Measurements from ENCODE around the gene KCNK1. TPM values are rescaled to one million over a fixed set of nuclear protein-coding genes. Genes with fewer than 3 reads are reported as not detected.

Gene KCNK1
- total and polyA plus RNA-seq, 2 of the 8 experiments (the other 6 are each of a cell fraction or from before 2014, with no cell fraction given), result 11.9 to 16.5 TPM

DNA sequence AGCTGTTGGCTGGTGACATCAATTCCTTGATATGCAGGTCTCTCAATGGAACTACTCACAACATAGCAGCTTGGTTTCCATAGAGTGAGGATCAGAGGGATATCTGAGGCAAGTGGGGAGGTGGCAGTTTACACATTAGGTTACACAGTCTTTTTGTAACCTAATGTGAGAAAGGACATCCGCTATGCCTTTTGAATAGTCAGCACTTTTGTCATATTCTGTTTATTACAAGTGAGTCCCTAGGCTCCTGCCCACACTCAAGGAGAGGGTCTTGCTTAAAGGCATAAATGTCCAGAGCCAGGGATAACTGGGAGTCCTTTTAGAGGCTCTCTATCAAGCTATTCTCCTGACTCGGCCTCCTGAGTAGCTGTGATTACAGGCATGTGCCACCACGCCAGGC, 104.2 kb downstream of the KCNK1 start:
- H2AFZ ChIP-seq (ENCODE audit: low read length), result no peak overlapping the region
- no peak overlapping the region for H3K56ac ChIP-seq (replicated peaks; ENCODE audit: insufficient read length, low read depth, low read length)
- no peak overlapping the region for H3K4me2 ChIP-seq (ENCODE audit: insufficient read depth in 1 of 2, low read depth in 2 of 2, low read length in 2 of 2)
- no peak overlapping the region for H3K4ac ChIP-seq (replicated peaks; ENCODE audit: insufficient read length, low read depth, low read length)
- no peaks in the 10 kb centered on the region for H3K79me2 ChIP-seq (ENCODE audit: control insufficient read depth in 1 of 2, insufficient read depth in 2 of 2, low read length in 2 of 2)
- no peak overlapping the region for H2BK120ac ChIP-seq (replicated peaks; ENCODE audit: low read depth, low read length)
- H3K14ac ChIP-seq (ENCODE audit: insufficient read length), result no peak overlapping the region
- no peaks in the 10 kb centered on the region for H3K27me3 ChIP-seq (replicated peaks in 1 of 4; ENCODE audit: control insufficient read depth in 3 of 4, extremely low read depth in 1 of 4, insufficient read depth in 3 of 4, low read length in 3 of 4)
- WGBS, 2 experiments (ENCODE audit: extremely low coverage in 1 of 2, insufficient coverage in 1 of 2, insufficient read length in 1 of 2, insufficient replicate concordance in 2 of 2, low coverage in 1 of 2, low lambda C conversion rate in 2 of 2, missing lambda C conversion rate in 1 of 2), result 92% methylated on average over 3 of the region's 3 CpGs; no CpG with 5 or more reads in 1 of the 2 experiments
- H2BK5ac ChIP-seq (ENCODE audit: low read depth, low read length), result no peak overlapping the region
- ChIA-PET POLR2A (ENCODE audit: partially characterized antibody) (no interaction called here), CTCF (ENCODE audit: partially characterized antibody) (interaction anchor here (0.6 to 1.4 kb wide), 5 partner anchors 9 to 277 kb away, joined by 3 to 4 read pairs (median 3); no protein-coding TSS in a partner anchor)
- DNase-seq (ENCODE audit: low read depth in 1 of 2, low spot score in 2 of 2) (no peak), FAIRE-seq (no peak)
- no peak overlapping the region for H4K5ac ChIP-seq (ENCODE audit: insufficient read length, low read depth, low read length)
- no peak overlapping the region for H3K23ac ChIP-seq (ENCODE audit: insufficient read length)
- no peak overlapping the region for H3K9ac ChIP-seq (replicated peaks in 1 of 4; ENCODE audit: extremely low read depth in 1 of 4, low read depth in 3 of 4, low read length in 3 of 4)
- H2BK20ac ChIP-seq (ENCODE audit: low read length), result no peak overlapping the region
- no peak overlapping the region for H2BK15ac ChIP-seq (ENCODE audit: low read length)
- no peak overlapping the region for H2AK5ac ChIP-seq (ENCODE audit: low read depth, low read length)
- no peak overlapping the region for H4K91ac ChIP-seq (replicated peaks; ENCODE audit: insufficient read length, low read length)
- H4K20me1 ChIP-seq (replicated peaks in 1 of 2; ENCODE audit: control insufficient read depth in 1 of 2, insufficient read depth in 2 of 2, low read length in 2 of 2), result no peaks in the 10 kb centered on the region
- H4K8ac ChIP-seq (ENCODE audit: extremely low read depth, insufficient read depth, low read length), result no peak overlapping the region
- H3K27ac ChIP-seq (ENCODE audit: low read depth, low read length), result no peak overlapping the region
- H3K36me3 ChIP-seq (ENCODE audit: control insufficient read depth in 2 of 4, insufficient read depth in 4 of 4, low read length in 3 of 4), result no peaks in the 10 kb centered on the region; a peak in 1 of 8 replicates
- no peaks in the 10 kb centered on the region for H3K23me2 ChIP-seq (ENCODE audit: low read depth, low read length)
- H3K79me1 ChIP-seq (ENCODE audit: low read depth, low read length), result no peaks in the 10 kb centered on the region
- H3K4me1 ChIP-seq (replicated peaks in 1 of 4; ENCODE audit: control insufficient read depth in 3 of 4, insufficient read depth in 4 of 4, low read length in 3 of 4), result peaks cover 0 to 6% (median 0%) of the 10 kb centered on the region in 4 experiments; a peak in 2 of 7 replicates
- no peak overlapping the region for H3K18ac ChIP-seq (ENCODE audit: extremely low read depth, low read length)
- no peak overlapping the region for H2BK12ac ChIP-seq (ENCODE audit: low read depth, low read length)
- H3K9me3 ChIP-seq (ENCODE audit: insufficient read depth in 2 of 2, low read depth in 1 of 2, low read length in 1 of 2), result peaks cover 0 to 5% of the 10 kb centered on the region in 2 experiments; a peak in 1 of 4 replicates
- no peak overlapping the region for H3K4me3 ChIP-seq (ENCODE audit: extremely low read depth in 1 of 4, insufficient read depth in 2 of 4, low read depth in 3 of 4, low read length in 4 of 4)
- TF ChIP-seq RNF2 (IDR thresholded peaks at IDR 0.05; ENCODE audit: borderline replicate concordance, low read depth, low read length, missing control alignments, poor library complexity, severe bottlenecking), result no peak
- no peak for TF ChIP-seq RXRA (IDR thresholded peaks at IDR 0.05; ENCODE audit: insufficient read depth, low read depth, low read length)
- TF ChIP-seq KDM4A (IDR thresholded peaks at IDR 0.05; ENCODE audit: low read depth, low read length, severe bottlenecking), result no peak
- TF ChIP-seq ASH2L (IDR thresholded peaks at IDR 0.05; ENCODE audit: low read length), result no peak
- TF ChIP-seq SIN3A (conservative IDR thresholded peaks at IDR 0.05 in 1 of 2, IDR thresholded peaks at IDR 0.05 in 1 of 2; ENCODE audit: low read depth in 1 of 2, low read length in 2 of 2), result no peak
- TF ChIP-seq MAFK (IDR thresholded peaks at IDR 0.05; ENCODE audit: low read depth, low read length), result no peak
- TF ChIP-seq POLR2AphosphoS5 (IDR thresholded peaks at IDR 0.05; ENCODE audit: low read depth, low read length), result no peak
- no peak for TF ChIP-seq BCL11A (IDR thresholded peaks at IDR 0.05; ENCODE audit: low read depth in 2 of 2, low read length in 2 of 2)
- TF ChIP-seq, protein P1, sequence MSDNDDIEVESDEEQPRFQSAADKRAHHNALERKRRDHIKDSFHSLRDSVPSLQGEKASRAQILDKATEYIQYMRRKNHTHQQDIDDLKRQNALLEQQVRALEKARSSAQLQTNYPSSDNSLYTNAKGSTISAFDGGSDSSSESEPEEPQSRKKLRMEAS (IDR thresholded peaks at IDR 0.05), result no peak
- no peak for TF ChIP-seq KDM1A (IDR thresholded peaks at IDR 0.05; ENCODE audit: borderline replicate concordance, low read length)
- no peak for TF ChIP-seq SP1 (IDR thresholded peaks at IDR 0.05; ENCODE audit: low read depth, low read length)
- no peak for TF ChIP-seq SAP30 (IDR thresholded peaks at IDR 0.05; ENCODE audit: insufficient read depth, insufficient replicate concordance, low read length)
- TF ChIP-seq TCF12 (IDR thresholded peaks at IDR 0.05; ENCODE audit: low read depth, low read length), result no peak
- TF ChIP-seq TBP (IDR thresholded peaks at IDR 0.05; ENCODE audit: low read depth, low read length), result no peak

Data from H1 (cell line).